Fibroblast of lung (primary cell): ENCODE results near the gene DHX35.

ENCODE experiments used
- CTCF ChIP-seq, 2 donors: IDR thresholded peaks in 1 of 2; conservative IDR thresholded peaks in 1 of 2; 1 replicate in 1 of 2; 2 replicates in 1 of 2; pipeline ENCODE4 v1.5.1; 2011 to 2012; ENCODE audit warnings: low read length in 2 of 2, control low read depth in 1 of 2, inconsistent platforms in 1 of 2, low read depth in 1 of 2, mild to moderate bottlenecking in 1 of 2
- EZH2 ChIP-seq: IDR thresholded peaks from 2 replicates; pipeline ENCODE4 v1.5.1; 2012; ENCODE audit warnings: low read length, control low read depth, mild to moderate bottlenecking; ENCODE audit errors: missing control alignments

DNA sequence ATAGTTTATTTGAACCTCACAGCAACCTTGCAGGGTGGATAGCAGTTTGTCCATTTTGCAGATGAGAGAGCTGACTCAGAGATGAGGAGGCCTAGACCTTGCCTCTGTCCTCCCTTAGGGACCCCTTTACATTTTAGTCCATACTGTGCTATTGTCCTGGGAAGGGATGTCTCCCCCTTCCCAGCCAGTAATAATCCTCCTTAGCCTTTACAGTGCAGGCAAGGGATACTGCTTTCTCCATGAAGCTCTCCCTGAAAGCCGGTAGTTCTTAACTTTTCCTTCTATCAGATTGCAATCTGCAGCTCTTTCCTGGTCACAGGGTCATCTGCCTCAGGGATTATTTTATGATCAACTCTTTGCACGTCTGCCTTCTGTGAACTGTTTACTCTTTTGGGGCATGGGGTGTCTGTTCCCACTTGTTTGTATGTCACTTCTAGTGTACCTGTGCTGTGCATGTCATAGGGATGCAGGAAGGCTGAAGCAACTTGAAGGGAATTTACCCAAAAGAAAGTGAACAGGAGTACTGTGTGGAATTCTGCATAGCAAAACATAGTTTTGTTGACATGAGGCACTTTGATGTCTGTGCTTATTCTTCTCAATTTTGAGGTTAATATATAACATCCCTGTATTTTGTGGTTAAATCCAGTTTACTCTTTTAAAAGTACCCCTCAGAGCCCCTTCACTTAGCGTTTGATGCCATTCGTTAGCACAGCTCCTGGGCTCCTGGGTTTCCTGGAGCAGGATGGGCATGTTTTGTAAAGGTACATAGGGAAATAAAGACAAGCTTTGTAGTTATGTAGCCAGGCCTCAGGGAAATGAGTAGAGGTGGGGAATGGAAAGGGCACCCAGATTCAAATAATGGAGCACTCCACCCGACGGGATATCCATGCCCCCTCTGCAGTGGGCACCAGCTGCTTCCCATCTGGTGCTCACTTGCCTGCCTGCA lies 38.1 kb downstream of the DHX35 start:
- no peak for TF ChIP-seq CTCF (conservative IDR thresholded peaks at IDR 0.05 in 1 of 2, IDR thresholded peaks at IDR 0.05 in 1 of 2; ENCODE audit: low read depth in 1 of 2, low read length in 2 of 2)
- no peak for TF ChIP-seq EZH2
